HG03565 (cell line): ENCODE measurements around the gene FTCDNL1.

Experiments
- ATAC-seq: cut with Tn5 transposase; IDR thresholded peaks from one replicate; pipeline ENCODE4 v1.9.1; 2021; ENCODE audit warnings: mild to moderate bottlenecking, moderate library complexity; ENCODE audit not compliant: unreplicated experiment

Gene FTCDNL1

DNA sequence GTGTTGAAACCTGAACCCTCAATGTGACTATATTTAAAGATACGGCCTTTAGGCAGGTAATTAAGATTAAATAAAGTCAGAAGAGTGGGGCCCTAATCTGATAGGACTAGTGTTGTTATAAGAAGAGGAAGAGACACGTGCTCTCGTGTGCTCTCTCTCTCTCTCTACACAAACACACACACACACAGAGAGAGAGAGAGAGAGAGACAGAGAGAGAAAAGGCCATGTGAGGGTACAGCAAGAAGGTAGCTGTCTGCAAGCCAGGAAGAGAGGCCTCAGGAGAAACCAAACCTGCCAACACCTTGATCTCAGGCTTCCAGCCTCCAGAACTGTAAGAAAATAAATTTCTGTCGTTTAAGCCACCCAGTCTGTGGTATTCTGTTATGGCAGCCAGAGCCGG lies 106.7 kb downstream of the FTCDNL1 start:
- ATAC-seq, result no peak

DNA sequence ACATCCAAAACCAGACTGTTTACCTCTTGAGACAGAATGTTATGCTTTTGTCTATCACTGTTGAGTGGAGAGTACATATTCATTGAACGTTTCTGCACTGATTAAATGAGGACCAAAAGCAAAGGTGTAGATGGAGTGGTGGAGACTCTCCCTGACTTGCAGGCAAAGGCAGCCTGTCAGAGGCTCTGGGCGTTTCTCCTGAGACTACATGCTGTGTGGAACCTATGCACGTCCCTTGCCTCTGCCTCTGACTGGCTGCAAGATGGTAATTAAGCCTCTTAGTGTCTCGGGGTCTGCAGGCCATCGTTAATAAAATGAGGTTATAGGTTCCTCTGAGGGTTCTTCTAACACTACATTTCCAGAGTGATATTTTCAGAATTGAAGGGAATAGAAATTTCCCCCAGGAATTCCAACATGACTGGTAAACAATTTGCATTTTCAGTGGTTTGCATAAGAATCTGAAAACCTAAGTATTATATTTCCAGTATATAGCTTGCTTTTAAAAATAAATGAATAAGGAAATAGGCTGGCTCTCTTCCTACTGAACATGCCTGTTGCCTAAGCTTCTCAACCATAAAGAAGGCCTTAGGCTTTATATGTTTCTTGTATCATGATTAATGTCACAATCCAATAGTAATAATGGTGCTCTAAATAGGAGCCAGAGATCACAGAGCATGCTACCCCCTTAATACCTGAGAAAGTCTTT lies 107.4 kb downstream of the FTCDNL1 start:
- ATAC-seq, result no peak

DNA sequence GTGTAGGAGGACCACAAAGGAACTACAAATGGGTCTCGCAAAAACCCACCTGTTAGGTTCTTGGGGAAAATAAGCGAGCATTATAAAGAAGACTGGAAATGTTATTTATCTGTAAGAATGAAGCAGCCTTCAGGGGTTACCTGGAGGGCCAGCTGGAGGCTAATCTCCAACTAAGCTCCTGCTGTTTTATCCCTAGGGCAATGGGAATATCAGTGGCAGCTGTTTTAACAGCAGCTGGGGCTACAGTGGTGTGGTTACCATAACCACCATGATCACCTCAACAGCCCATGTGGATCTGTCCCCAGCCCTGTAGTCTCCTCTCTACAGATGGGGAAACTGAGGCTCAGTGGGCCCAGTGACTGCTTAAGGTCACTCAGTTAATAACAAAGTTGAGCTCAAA lies 108.1 kb downstream of the FTCDNL1 start:
- ATAC-seq, result no peak

DNA sequence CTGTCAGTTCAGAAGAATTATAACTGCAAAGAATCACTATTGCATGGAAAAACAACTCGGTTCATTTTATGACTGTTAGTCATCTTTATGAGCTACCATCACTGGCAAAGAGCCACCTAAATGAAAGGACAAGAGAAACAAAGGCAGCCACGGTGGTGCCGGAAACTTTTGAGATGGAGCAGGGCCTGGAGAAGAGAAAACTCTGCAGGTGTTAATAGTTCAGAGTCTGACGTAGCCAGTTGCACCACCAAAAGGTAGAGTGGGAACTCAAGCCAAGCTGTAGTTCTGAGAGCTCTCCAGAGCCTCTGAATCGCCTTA lies 110.9 kb downstream of the FTCDNL1 start:
- no peak for ATAC-seq

DNA sequence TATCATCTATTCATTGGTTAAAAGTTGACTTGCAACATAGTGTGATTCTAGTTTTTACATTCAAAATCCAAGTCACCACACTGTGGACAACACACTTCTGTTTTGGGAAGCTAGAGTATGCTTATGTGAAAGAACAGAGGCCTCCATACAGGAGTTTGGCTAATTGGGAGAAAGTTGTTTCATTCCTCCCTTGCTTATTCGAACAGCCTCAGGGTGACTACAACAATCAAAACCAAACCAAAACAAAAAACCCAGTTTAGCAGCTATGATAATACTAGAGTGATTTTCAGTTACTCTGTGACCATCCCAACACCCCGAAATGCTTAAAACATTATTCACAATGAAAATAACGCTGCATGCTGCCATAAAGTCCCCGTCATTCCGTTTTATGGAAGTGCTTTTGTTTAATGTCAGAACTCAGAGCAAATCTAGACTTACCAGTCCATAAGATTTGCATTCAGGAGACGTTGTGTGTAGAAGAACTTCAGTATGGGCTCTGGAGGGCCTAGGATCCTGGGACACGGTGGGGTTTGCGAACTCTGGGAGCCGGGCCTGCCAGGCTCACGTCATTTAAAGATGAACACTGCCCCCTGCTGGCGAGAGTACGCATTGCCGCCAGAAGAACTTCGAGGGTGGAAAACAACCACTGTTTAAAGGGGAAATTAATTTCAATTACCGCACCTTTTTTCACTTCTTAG lies 111.4 kb downstream of the FTCDNL1 start:
- no peak for ATAC-seq

DNA sequence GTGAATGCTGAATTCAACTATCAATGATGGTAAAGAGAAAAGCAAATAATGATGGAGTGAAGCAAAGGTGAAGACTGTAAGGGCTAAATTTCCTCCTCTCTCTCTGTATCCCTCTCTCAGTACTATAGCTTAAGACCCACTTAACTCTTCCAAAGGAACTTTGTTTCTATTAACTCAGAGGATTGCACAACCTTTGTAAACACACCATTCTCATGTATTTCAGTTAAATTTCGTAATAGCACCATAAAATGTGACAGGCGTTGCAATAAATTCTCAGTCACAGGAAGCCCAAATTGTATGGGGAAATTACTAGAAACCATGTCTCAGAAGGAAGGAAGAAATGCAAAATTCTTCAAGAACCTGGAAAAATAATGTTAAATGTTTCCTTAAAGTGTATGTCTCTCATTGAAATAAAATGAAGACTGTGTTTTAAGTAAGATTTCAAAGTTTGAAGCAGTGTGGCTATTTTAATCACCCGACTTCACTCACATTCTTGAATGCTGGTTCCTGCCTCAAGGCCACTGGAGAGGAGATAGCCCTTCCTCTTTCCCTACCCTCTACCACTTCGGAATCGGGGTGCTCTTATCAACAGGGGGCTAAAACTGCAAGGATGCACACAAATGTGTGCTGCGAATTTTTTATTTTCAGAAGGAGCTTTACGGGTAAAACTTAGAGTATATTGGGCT lies 112.1 kb downstream of the FTCDNL1 start:
- ATAC-seq, result no peak

DNA sequence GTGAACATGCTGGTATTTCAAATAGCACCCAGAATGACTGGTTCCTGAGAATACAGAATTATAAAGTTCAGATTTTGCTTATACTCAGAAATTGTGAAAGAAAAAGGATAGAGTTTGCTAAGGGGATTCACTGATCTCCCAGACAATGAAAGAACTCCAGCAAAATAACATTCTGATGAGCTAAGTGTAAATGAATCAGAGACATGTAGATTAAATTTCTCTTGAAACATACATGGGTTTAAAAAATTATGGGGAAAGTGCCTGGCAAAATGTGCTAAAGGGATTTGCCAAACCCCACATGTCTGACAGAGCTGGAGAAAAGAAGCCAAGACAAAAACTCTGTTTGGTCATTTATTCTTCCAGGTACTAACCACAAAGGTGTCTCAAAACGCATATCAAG lies 116.3 kb downstream of the FTCDNL1 start:
- no peak for ATAC-seq

DNA sequence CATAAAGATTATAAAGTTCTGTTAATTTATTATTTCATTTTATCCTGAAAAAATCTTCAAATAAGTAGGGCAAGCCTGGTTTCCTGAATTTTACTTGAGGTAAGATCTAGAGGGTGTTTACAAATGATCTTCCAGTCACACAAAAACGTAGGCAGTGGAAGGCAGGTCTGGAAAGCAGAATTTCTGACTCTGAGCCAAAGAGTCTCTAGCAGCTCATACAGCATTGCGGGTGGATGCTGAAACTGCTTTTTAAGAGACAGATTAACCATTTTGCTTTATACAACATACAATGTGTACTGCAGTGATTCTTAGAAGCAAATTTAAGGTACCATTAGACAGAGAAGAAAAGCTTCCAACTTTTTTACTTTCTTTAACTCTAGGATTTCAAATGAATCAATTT lies 117.0 kb downstream of the FTCDNL1 start:
- no peak for ATAC-seq

DNA sequence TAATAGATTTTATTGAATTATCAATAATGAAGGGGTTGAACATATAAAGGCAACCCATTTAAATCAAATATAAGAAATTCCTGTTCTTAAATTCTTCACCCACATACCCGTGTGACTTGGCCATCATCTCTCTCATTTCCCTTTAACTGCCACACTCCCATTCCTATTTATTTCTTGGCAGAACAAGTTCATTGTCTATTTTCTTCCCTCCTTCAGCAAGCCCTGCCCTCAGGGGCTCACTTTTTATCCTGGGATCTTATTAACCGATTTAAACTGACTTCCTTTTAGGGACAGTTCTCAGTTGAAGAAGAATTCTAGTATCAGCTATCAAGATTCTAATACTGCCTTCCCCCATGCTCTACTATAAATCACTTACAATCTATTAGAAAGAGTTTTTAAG lies 123.2 kb downstream of the FTCDNL1 start:
- ATAC-seq, result no peak

DNA sequence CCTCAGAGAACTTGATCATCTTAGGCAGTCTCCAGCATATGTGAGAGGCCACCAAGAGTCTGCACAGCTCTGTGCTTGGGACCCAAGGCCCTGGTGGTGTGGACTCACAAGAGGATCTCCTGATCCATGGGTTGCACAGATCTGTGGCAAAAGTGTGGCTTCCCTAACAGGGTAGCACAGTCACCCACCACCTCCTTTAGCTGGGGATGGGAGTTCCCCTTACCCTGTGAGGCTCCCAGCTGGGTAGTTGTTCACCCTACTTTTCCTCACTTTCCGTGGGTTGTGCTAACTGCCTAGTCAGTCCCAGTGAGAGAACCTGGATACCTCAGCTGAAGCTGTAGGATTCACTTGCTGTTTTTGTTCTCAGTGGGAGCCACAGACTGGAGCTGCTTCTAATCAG lies 123.7 kb downstream of the FTCDNL1 start:
- ATAC-seq, result no peak

DNA sequence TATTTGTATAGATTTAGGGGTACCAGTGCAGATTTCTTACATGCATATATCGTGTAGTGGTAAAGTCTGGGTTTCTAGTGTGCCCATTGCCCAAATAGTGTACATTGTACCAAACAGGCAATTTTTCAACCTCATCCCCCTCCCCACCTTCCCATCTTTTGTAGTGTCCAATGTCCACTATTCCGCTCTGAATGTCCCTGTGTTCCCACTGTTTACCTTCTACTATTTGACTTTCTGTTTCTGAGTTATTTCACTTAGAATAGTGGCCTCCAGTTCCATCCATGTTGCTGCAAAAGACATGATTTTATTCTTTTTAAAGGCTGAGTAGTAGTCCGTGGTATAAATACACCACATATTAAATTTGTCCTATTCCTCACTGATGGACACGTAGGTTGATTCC lies 132.9 kb downstream of the FTCDNL1 start:
- no peak for ATAC-seq

DNA sequence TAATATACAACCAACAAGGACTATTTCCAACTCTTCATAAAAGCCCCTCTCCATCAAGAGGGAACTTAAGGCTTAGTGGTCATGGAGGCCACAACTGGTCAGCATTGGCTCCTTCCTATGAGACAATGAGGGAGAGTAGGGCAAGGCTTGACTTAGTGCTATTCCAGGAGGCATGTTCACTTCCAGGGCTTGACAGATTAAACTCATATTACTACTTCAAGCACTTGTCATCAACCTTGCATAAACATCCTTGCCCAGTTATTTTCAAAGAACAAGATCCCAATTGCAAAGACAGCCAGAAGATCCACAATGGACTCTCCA lies 133.4 kb downstream of the FTCDNL1 start:
- ATAC-seq, result no peak

DNA sequence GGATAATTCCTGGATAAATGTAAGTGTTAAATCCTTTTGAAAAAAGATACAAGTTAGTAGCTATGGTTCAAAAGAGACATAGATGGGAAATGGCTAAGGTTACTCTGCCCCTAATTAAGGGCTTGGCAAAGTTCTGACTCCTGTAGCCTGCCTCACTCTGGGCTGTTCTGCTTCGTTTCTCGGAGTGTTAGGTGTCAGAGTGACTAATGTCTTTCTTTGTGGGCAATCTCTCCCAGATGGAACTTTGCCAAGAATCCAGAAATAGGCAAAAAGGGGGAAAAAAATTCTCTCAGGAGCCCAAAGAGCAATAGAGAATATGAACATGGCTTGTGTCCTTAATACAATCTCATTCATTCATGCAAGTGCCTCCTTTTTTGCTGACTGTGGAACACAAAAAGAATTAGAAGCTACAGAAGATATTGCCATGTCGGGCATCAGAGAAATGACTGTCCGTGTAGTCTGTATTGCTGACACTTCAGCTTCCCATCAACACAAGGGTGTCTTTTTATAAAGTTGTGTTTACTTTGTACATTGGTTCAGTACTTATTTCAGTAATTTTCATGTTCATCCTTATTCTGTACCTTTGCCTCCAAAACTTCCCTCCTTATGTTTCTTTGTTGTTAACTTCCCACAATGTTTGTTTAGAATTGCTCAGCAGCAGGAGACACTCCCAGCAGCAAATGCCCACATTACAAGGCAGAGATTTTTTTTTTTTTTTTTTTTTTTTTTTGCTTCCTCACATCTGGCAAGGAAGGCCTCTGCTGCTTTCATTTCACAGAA lies 134.0 kb downstream of the FTCDNL1 start:
- ATAC-seq, result no peak

DNA sequence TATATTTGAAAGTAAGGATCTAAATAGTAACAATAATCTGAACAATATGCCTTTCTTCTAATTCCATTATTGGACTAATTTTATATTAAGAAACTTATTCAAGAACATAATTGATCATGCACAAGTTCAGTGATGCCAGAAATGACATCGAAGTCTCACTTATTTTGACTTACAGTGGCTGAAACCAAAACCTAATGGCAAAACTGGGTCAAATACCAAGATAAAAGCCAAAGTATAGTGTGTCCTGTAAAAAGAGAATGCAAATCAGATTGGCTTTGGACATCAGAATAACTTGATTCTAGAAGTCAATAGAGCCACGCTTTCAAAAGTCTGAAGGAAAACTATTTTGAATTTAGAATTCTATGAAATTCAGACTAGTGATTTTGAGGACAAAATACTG lies 137.2 kb downstream of the FTCDNL1 start:
- no peak for ATAC-seq

DNA sequence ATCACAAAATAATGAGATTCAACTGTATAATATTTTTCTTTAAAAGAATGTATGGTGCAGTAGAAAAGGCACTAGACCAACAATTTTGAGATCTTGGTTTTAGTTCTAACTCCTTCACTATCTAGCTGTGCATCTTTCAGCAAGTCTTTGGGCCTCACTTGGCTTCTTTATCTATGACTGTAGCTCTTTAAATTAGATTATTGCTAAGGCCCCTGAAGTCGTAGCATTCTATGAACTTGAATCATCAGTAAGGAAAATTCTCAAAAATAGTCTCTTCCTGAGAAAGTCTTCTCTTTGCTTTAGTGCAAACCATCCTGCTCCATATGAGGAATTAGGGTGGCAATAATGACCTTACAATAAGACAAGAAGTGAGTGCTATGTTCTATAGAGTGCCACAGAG lies 140.4 kb downstream of the FTCDNL1 start:
- no peak for ATAC-seq
